Tibial nerve (tissue), 4 donors: Measurements from ENCODE around the gene XPNPEP1. TPM values are rescaled to one million over a fixed set of nuclear protein-coding genes. Genes with fewer than 3 reads are reported as not detected.

ENCODE experiments used
- DNase-seq, 2 donors: peaks; one replicate each; pipeline ENCODE4 v3.0.0-alpha.2; 2019; ENCODE audit warnings: low spot score in 2 of 2
- H3K27ac ChIP-seq, 4 donors: fragments of 200-600 bp; sonication (generic) in 3 of 4; one replicate each; pipeline ENCODE4 v1.5.1; 2017 to 2019; ENCODE audit warnings: mild to moderate bottlenecking in 1 of 4
- H3K27me3 ChIP-seq, 2 donors: fragments of 200-600 bp; sonication (generic) in 1 of 2; one replicate each; pipeline versions ENCODE4 v1.5.1 to v1.6.0; 2017 to 2019
- H3K36me3 ChIP-seq, 3 donors: fragments of 200-600 bp; sonication (generic); one replicate each; pipeline ENCODE4 v1.5.1; 2018 to 2019
- H3K4me1 ChIP-seq, 4 donors: fragments of 200-600 bp; sonication (generic) in 3 of 4; one replicate each; pipeline ENCODE4 v1.5.1; 2017 to 2019
- H3K4me3 ChIP-seq, 4 donors: fragments of 200-600 bp; sonication (generic) in 3 of 4; one replicate each; pipeline ENCODE4 v1.5.1; 2017 to 2019; ENCODE audit warnings: mild to moderate bottlenecking in 1 of 4, moderate library complexity in 1 of 4
- H3K9me3 ChIP-seq, 4 donors: fragments of 200-600 bp; sonication (generic) in 3 of 4; one replicate each; pipeline ENCODE4 v1.5.1; 2017 to 2019
- EP300 ChIP-seq, 2 donors: sonication (generic); formaldehyde crosslinking; IDR thresholded peaks; one replicate each; pipeline ENCODE4 v1.6.1; 2017; ENCODE audit warnings: antibody characterized with exemption in 2 of 2, mild to moderate bottlenecking in 1 of 2
- POLR2A ChIP-seq, 2 donors: fragments of 450-650 bp; IDR thresholded peaks; one replicate each; pipeline ENCODE4 v1.6.1; 2017; ENCODE audit warnings: antibody characterized with exemption in 2 of 2, mild to moderate bottlenecking in 2 of 2, moderate library complexity in 2 of 2
- WGBS, 2 donors: methylation state at CpG; one replicate each; pipeline ENCODE4 v1.1.5; 2018; 5-methylcytosine and 5-hydroxymethylcytosine counted together
- total RNA-seq, 4 donors: library from RNA; depleted of rRNA; stranded (reverse); fragments of >200 nt; gene quantifications; one replicate each; pipeline ENCODE4 v1.1.0, GENCODE V29; 2016
- TF ChIP-seq, protein P1 (sequence below), 5 experiments: fragments of 200-600 bp in 3 of 5; fragments of 450-650 bp in 2 of 5; sonication (generic) in 3 of 5; IDR thresholded peaks; one replicate each; pipeline ENCODE4 v1.5.1; 2016 to 2019; ENCODE audit warnings: antibody characterized with exemption in 5 of 5, mild to moderate bottlenecking in 3 of 5, moderate library complexity in 2 of 5

The XPNPEP1 gene
- total RNA-seq, 4 donors from 2014 or later, result 41.0 to 99.3 (median 62.4) TPM

DNA sequence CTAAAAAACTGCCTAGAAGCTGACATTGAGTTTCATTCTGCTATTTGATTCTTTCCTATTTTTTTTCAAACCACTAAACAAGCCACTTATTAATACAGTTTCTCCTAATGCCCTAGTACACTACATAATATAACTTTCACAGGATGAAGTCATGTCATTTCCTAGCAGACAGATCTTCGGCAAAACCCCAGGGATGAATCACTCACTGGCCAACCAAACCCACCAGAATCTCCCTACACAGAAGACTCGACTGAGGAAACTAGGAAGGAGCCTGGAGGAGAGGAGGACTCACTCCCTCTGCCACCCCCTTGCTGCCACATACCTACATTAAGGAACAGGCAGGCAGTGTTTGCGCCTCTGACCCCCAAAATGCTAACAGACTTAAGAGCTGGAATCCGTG, 33.4 kb downstream of the XPNPEP1 start:
- Histone ChIP-seq H3K27ac (peak overlapping the region in 3 of 4 donors; percentile 35 to 89 (median 77)), H3K4me1 (peaks cover 0 to 66% (median 30%) of the 10 kb centered on the region in 4 donors)
- whole genome bisulfite sequencing, 2 donors, result 52 to 55% methylated on average over 4 of the region's 4 CpGs

GRCh38 chr10:109887776-109888175, 35.5 kb downstream of the XPNPEP1 start:
- no peaks in the 10 kb centered on the region for H3K9me3 ChIP-seq
- H3K4me3 ChIP-seq, result no peak overlapping the region
- TF ChIP-seq, protein P1, sequence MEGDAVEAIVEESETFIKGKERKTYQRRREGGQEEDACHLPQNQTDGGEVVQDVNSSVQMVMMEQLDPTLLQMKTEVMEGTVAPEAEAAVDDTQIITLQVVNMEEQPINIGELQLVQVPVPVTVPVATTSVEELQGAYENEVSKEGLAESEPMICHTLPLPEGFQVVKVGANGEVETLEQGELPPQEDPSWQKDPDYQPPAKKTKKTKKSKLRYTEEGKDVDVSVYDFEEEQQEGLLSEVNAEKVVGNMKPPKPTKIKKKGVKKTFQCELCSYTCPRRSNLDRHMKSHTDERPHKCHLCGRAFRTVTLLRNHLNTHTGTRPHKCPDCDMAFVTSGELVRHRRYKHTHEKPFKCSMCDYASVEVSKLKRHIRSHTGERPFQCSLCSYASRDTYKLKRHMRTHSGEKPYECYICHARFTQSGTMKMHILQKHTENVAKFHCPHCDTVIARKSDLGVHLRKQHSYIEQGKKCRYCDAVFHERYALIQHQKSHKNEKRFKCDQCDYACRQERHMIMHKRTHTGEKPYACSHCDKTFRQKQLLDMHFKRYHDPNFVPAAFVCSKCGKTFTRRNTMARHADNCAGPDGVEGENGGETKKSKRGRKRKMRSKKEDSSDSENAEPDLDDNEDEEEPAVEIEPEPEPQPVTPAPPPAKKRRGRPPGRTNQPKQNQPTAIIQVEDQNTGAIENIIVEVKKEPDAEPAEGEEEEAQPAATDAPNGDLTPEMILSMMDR (IDR thresholded peaks at IDR 0.05), result no peak
- TF ChIP-seq POLR2A (IDR thresholded peaks at IDR 0.05), result no peak
- no peak for TF ChIP-seq EP300 (IDR thresholded peaks at IDR 0.05)
- peaks cover 0 to 50% (median 6%) of the 10 kb centered on the region in 3 donors for H3K36me3 ChIP-seq
- H3K27ac ChIP-seq, result no peak overlapping the region
- H3K4me1 ChIP-seq, result peaks cover 0 to 59% (median 18%) of the 10 kb centered on the region in 4 donors
- no peaks in the 10 kb centered on the region for H3K27me3 ChIP-seq
- WGBS, 2 donors, result 85 to 86% methylated on average over 9 of the region's 9 CpGs
- no peak for DNase-seq

More for the DNA sequence above, 33.4 kb downstream of the XPNPEP1 start:
- no peak for TF ChIP-seq EP300 (IDR thresholded peaks at IDR 0.05)
- TF ChIP-seq, protein P1 (IDR thresholded peaks at IDR 0.05), result no peak
- no peak for TF ChIP-seq POLR2A (IDR thresholded peaks at IDR 0.05)
- Histone ChIP-seq H3K36me3 (peaks cover 0 to 46% (median 5%) of the 10 kb centered on the region in 3 donors), H3K27me3 (no peaks in the 10 kb centered on the region), H3K4me3 (no peak overlapping the region), H3K9me3 (no peaks in the 10 kb centered on the region)
- DNase-seq, result no peak

DNA sequence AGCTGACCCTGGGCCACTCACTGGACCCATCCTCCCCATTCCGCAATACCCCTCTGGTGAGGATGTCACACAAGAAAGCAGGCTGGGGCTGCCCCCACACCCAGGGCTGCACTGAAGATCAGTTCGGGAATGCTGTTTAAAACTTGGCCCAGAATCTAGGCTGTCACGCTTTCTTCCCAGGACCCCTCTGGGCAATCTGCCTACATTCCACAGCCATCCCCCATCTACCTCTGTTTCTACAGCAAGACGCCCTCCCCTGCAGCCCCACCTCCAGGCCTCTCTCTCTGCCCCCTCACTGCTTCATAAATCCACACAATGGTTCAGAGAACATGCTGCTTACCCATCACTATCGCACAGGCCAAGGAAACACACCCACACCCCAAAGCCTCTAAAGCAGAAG, 36.1 kb downstream of the XPNPEP1 start:
- H3K4me3 ChIP-seq, result no peak overlapping the region
- H3K9me3 ChIP-seq, result no peaks in the 10 kb centered on the region
- DNase-seq, result no peak
- WGBS, 2 donors, result 58 to 59% methylated on average over 5 of the region's 5 CpGs
- no peak for TF ChIP-seq EP300 (IDR thresholded peaks at IDR 0.05)
- H3K27me3 ChIP-seq, result no peaks in the 10 kb centered on the region
- peaks cover 0 to 55% (median 11%) of the 10 kb centered on the region in 3 donors for H3K36me3 ChIP-seq
- no peak overlapping the region for H3K27ac ChIP-seq
- H3K4me1 ChIP-seq, result peaks cover 0 to 54% (median 13%) of the 10 kb centered on the region in 4 donors

GRCh38 chr10:109886781-109887140, 36.5 kb downstream of the XPNPEP1 start:
- Histone ChIP-seq H3K4me3 (no peak overlapping the region), H3K4me1 (peaks cover 0 to 49% (median 10%) of the 10 kb centered on the region in 4 donors), H3K27me3 (no peaks in the 10 kb centered on the region), H3K9me3 (no peaks in the 10 kb centered on the region), H3K27ac (no peak overlapping the region), H3K36me3 (peaks cover 0 to 60% (median 13%) of the 10 kb centered on the region in 3 donors)
- WGBS, 2 donors, result 61 to 65% methylated on average over 2 of the region's 2 CpGs
- no peak for TF ChIP-seq EP300 (IDR thresholded peaks at IDR 0.05)
- TF ChIP-seq, protein P1 (IDR thresholded peaks at IDR 0.05), result no peak
- TF ChIP-seq POLR2A (IDR thresholded peaks at IDR 0.05), result no peak
- no peak for DNase-seq

DNA sequence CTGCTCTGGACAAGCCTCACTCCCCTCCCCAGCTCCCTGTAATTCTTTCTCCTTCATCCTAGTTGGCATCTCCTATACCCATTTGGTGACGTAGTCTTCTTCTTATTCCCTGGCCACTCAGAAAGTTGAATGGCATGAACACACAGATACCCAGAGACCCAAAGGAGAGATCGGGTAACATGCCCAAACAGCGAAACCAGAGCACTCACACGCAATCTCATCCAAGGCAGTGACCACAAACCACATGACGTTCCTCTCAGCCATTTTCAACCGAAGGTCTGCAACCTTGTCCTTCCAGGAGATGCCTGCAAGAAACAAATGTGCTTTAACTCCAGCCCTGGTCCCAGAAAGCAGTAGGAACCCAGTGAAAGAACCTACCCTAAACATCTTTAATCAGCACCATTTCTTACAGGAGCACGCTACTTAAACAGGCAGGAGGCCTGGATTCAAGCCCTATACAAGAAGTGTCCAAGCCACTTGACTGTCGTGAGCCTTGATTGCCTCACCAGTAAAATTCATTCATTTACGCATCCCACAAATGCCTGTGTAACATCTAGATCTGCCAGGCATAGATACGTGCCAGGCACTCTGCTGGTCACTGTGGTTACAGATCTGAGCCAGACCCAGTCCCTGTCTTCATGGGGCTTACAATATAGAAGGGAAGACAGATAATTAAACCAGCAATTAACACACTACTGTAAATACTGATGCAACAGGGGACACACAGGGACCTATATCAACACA, 37.1 kb downstream of the XPNPEP1 start:
- no peak for DNase-seq
- no peaks in the 10 kb centered on the region for H3K9me3 ChIP-seq
- no peaks in the 10 kb centered on the region for H3K27me3 ChIP-seq
- TF ChIP-seq EP300 (IDR thresholded peaks at IDR 0.05), result no peak
- TF ChIP-seq, protein P1 (IDR thresholded peaks at IDR 0.05), result no peak
- no peak for TF ChIP-seq POLR2A (IDR thresholded peaks at IDR 0.05)
- H3K4me3 ChIP-seq, result no peak overlapping the region
- H3K27ac ChIP-seq, result no peak overlapping the region
- peaks cover 0 to 43% (median 10%) of the 10 kb centered on the region in 4 donors for H3K4me1 ChIP-seq
- WGBS, 2 donors, result 88 to 89% methylated on average over 10 of the region's 10 CpGs
- H3K36me3 ChIP-seq, result peaks cover 0 to 60% (median 11%) of the 10 kb centered on the region in 3 donors
